Measurements from ENCODE around the gene GPR65.

Gene GPR65

GRCh38 chr14:88009486-88009885 is 4.6 kb downstream of the GPR65 start:
- no peak for TF ChIP-seq CTCF (IDR thresholded peaks at IDR 0.05)
- no peaks in the 10 kb centered on the region for H3K4me1 ChIP-seq
- H3K9me3 ChIP-seq = no peaks in the 10 kb centered on the region
- no peaks in the 10 kb centered on the region for H3K36me3 ChIP-seq
- no peak overlapping the region for H3K27ac ChIP-seq
- intact Hi-C loops (cut with DNase I; ENCODE audit: low total_unique reads) = no loop called here
- no peak for DNase-seq
- no peaks in the 10 kb centered on the region for H3K27me3 ChIP-seq
- no peak overlapping the region for H3K4me3 ChIP-seq

GRCh38 chr14:88010331-88010730 is 5.4 kb downstream of the GPR65 start:
- intact Hi-C loops (cut with DNase I; ENCODE audit: low total_unique reads) = no loop called here
- Histone ChIP-seq H3K9me3 (no peaks in the 10 kb centered on the region), H3K36me3 (no peaks in the 10 kb centered on the region), H3K4me1 (no peaks in the 10 kb centered on the region), H3K27ac (no peak overlapping the region), H3K27me3 (no peaks in the 10 kb centered on the region), H3K4me3 (no peak overlapping the region)
- no peak for TF ChIP-seq CTCF (IDR thresholded peaks at IDR 0.05)
- no peak for DNase-seq

GRCh38 chr14:88012495-88012894 is 7.6 kb downstream of the GPR65 start:
- intact Hi-C loops (cut with DNase I; ENCODE audit: low total_unique reads) = no loop called here
- H3K27me3 ChIP-seq = no peaks in the 10 kb centered on the region
- H3K4me1 ChIP-seq = no peaks in the 10 kb centered on the region
- H3K4me3 ChIP-seq = no peak overlapping the region
- no peak for TF ChIP-seq CTCF (IDR thresholded peaks at IDR 0.05)
- H3K36me3 ChIP-seq = no peaks in the 10 kb centered on the region
- H3K27ac ChIP-seq = no peak overlapping the region
- DNase-seq = no peak
- no peaks in the 10 kb centered on the region for H3K9me3 ChIP-seq

- intact Hi-C loops (cut with DNase I; ENCODE audit: low total_unique reads) = no loop called here
- no peaks in the 10 kb centered on the region for H3K36me3 ChIP-seq
- no peaks in the 10 kb centered on the region for H3K9me3 ChIP-seq
- no peaks in the 10 kb centered on the region for H3K4me1 ChIP-seq
- no peaks in the 10 kb centered on the region for H3K27me3 ChIP-seq
- peak; percentile 65 to 80 for TF ChIP-seq CTCF (IDR thresholded peaks at IDR 0.05)
- H3K27ac ChIP-seq = no peak overlapping the region
- peak; percentile 73 to 77 for DNase-seq
- no peak overlapping the region for H3K4me3 ChIP-seq
These were observed 8.9 kb downstream of the GPR65 start for GRCh38 chr14:88013750-88014349.

GRCh38 chr14:88016768-88017167 is 11.8 kb downstream of the GPR65 start:
- intact Hi-C loops (cut with DNase I; ENCODE audit: low total_unique reads) = no loop called here
- DNase-seq = no peak
- no peak for TF ChIP-seq CTCF (IDR thresholded peaks at IDR 0.05)
- H3K9me3 ChIP-seq = no peaks in the 10 kb centered on the region
- H3K4me1 ChIP-seq = no peaks in the 10 kb centered on the region
- H3K27ac ChIP-seq = no peak overlapping the region
- no peaks in the 10 kb centered on the region for H3K36me3 ChIP-seq
- no peak overlapping the region for H3K4me3 ChIP-seq
- H3K27me3 ChIP-seq = no peaks in the 10 kb centered on the region

- Histone ChIP-seq H3K4me3 (no peak overlapping the region), H3K27me3 (no peaks in the 10 kb centered on the region), H3K27ac (no peak overlapping the region), H3K4me1 (no peaks in the 10 kb centered on the region), H3K9me3 (no peaks in the 10 kb centered on the region), H3K36me3 (no peaks in the 10 kb centered on the region)
- no peak for DNase-seq
- intact Hi-C loops (cut with DNase I; ENCODE audit: low total_unique reads) = no loop called here
- no peak for TF ChIP-seq CTCF (IDR thresholded peaks at IDR 0.05)
These were observed 12.6 kb downstream of the GPR65 start for GRCh38 chr14:88017535-88017934.
